ENCODE results near the gene DSCAM.
"Not testable (repeated sequence)": the region's sequence is repeated elsewhere in the genome, so short reads cannot be mapped to it uniquely, and the experiment has no call there.

The DSCAM gene

GRCh38 chr21:40067751-40068150 lies 779.2 kb downstream of the DSCAM start:
- peak; percentile 42 for DNase-seq

- DNase-seq, result peak; percentile 9
Measured at GRCh38 chr21:40066221-40066620, 780.7 kb downstream of the DSCAM start.

GRCh38 chr21:40060083-40060677 lies 786.8 kb downstream of the DSCAM start:
- DNase-seq, result peak; percentile 55

DNA sequence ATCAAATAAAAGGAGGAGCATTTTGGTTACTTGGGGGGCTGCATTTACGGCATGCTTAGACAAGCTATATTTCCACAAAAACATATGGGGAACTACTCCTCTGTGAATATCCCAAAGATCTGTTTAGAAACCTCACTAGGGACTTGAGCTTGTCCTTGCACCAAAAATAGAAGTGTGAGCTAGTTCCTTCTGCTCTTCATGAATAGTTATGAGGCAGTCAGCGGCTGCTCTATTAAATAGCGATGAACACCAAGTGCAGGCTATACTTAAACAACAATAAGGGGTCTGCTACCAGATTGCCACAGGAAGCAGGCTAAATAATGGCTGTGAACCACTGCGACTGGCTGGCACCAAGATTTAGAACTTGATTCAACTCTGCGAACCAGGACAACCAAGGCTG lies 789.6 kb downstream of the DSCAM start:
- DNase-seq, result no peak

- peak; percentile 21 for DNase-seq
Measured at GRCh38 chr21:40056031-40056430, 790.9 kb downstream of the DSCAM start.

DNA sequence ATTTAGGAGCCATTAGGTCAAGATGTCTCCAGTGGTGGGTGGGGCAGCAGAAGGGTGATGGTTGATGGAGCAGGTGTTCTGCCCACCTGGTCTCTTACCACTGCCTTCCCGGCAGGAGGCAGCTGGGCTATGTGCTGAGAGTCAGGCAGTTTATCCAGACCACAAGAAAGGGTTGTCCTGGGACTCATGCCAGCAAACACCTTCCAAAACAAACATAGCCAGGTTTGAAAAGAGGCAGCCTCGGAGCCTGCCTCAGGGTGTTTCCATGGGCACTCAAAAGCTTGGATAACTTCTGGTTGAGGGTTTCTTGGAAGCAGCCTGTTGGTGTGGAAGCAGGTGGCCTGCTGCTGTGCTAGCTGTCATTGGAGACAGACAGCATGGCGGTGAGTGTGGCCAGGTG lies 792.6 kb downstream of the DSCAM start:
- DNase-seq, result peak; percentile 21

DNA sequence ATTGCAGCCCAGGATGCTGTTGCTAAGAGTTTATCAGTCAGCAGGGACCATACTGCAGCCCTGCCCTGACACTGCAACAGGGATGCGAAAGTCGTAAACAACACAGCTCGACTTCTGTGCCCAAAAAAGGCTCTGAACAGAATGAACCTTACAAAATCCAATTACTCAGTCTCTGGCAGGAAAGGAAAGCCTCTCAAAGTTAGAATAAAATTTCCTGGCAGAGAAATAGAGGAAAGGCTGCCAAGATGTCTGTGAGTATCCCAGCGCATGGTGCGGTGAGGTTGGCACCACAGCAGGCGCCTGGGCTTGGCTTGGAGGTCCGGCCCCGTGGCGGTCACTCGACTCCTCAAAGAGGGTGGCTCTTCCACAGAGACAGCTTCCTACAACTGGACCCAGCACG lies 794.0 kb downstream of the DSCAM start:
- DNase-seq, result peak; percentile 34

DNA sequence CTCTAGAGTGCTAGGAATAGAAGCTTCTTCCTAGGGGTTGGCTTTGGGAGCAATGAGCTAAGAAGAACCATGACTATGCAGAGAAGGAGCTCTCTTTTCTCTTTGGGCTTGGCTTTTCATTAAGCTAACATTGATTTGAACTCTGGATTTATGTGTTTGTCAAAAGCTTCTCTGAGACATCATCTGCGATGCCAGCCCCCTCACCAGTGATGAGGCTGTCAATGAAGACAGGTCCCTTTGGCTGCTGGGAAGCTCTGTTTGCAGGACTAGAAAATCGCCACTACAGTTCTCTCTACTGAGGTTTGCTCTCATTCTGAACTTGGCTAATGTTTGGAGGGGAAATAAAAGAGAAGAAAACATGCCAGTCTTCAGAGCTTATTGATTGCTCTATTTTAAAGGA lies 794.7 kb downstream of the DSCAM start:
- no peak for DNase-seq

GRCh38 chr21:40051801-40052200 lies 795.2 kb downstream of the DSCAM start:
- no peak for DNase-seq

DNA sequence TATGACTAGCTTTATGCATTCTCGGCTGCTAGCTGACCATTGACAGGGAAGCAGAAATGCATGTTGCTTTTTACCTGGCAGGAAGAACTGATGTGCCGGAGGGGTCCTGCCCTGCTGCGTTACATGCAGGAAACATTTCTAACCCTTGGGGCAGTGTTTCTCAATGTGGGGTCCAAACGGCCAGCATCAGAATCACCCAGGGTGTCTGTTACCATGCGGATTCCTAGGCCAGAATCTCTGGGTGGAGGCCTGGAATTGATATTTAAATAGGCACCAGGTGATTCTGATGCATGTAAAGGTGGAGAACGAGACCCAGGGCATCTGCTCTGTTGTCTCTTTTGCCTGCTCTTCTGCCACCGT lies 797.0 kb downstream of the DSCAM start:
- DNase-seq, result no peak

GRCh38 chr21:40049031-40049930 lies 797.7 kb downstream of the DSCAM start:
- DNase-seq, result no peak

GRCh38 chr21:40047993-40048730 lies 798.8 kb downstream of the DSCAM start:
- DNase-seq, result peak; percentile 79

GRCh38 chr21:40047211-40047610 lies 799.7 kb downstream of the DSCAM start:
- peak; percentile 35 for DNase-seq

- no peak for DNase-seq
Measured at GRCh38 chr21:40043866-40044265, 803.1 kb downstream of the DSCAM start.

- DNase-seq, result peak; percentile 47
Measured at GRCh38 chr21:40043423-40043822, 803.5 kb downstream of the DSCAM start.

DNA sequence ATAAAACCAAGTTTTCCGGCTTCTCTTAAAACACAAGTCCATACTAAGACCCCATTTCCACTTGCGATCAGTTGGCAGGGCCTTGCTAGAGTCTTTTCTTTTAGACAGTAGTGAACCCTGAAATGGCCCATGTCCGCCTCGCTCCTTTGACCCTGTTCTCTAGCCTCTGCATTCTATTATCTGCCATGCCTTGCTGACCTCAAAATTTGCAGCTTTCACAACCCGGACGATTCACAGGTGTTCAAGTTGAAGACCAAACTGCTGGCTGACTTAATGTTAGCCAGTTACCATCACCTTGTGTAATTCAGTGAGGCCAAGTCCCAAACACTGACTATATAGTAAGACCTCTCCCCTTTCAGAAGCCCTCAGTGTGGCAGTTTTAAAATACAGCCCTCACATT lies 805.5 kb downstream of the DSCAM start:
- DNase-seq, result no peak

DNA sequence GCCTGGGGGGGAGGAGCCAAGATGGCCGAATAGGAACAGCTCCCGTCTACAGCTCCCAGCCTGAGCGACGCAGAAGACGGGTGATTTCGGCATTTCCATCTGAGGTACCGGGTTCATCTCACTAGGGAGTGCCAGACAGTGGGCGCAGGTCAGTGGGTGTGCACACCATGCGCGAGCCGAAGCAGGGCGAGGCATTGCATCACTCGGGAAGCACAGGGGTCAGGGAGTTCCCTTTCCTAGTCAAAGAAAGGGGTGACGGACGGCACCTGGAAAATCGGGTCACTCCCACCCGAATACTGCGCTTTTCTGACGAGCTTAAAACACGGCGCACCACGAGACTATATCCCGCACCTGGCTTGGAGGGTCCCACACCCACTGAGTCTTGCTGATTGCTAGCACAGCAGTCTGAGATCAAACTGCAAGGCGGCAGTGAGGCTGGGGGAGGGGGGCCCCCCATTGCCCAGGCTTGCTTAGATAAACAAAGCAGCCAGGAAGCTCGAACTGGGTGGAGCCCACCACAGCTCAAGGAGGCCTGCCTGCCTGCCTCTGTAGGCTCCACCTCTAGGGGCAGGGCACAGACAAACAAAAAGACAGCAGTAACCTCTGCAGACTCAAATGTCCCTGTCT lies 813.7 kb downstream of the DSCAM start:
- DNase-seq, result not testable (repeated sequence)

GRCh38 chr21:40029888-40030287 lies 817.1 kb downstream of the DSCAM start:
- no peak for DNase-seq

GRCh38 chr21:40028393-40028792 lies 818.6 kb downstream of the DSCAM start:
- not testable (repeated sequence) for DNase-seq

GRCh38 chr21:40021558-40022351 lies 825.2 kb downstream of the DSCAM start:
- no peak for DNase-seq

DNA sequence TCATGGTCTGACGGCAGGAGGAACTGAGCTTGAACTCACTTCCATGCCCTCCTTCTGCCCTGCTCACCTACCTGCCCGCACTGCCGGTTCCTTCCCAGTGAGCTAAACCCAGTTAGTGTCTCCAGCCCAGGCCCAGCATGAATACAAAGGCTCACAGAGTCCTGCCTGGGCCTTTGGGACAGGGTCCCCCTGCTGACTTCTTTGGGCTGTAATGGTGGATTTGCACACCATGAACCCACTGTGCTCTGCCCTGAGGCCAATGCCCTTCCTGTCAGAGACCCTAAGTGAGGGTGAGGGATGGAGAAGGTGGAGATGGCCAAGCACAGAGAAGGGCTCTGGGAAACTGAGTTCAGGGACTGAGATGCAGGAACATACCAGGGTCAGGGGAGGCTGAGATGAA lies 826.3 kb downstream of the DSCAM start:
- no peak for DNase-seq

GRCh38 chr21:40018871-40019475 lies 828.0 kb downstream of the DSCAM start:
- DNase-seq, result peak; percentile 31

Data from NCI-H82 (cell line).